H1 (cell line): ENCODE measurements around the gene TSFM. TPM values are rescaled to one million over a fixed set of nuclear protein-coding genes. Genes with fewer than 3 reads are reported as not detected.

Source experiments
- CTCF ChIA-PET: fragments of 300-600 bp; sonication (Branson Sonifier 250); formaldehyde crosslinking; loops from one replicate; lab custom pipeline; 2021; ENCODE audit not compliant: partially characterized antibody; lab: Charles Lee
- POLR2A ChIA-PET: fragments of 300-600 bp; sonication (Branson Sonifier 250); formaldehyde crosslinking; loops from one replicate; lab custom pipeline; 2021; ENCODE audit warnings: inconsistent platforms; ENCODE audit not compliant: partially characterized antibody; lab: Charles Lee
- DNase-seq, 2 experiments: peaks; one replicate each; pipeline versions ENCODE4 v3.0.0 to v3.0.0-alpha.2; 2010 to 2022; ENCODE audit warnings: low spot score in 2 of 2, low read depth in 1 of 2, mixed read lengths in 1 of 2
- FAIRE-seq: peaks from 2 replicates; lab custom pipeline; 2011; peaks lifted over from hg19 to GRCh38; lab: Jason Lieb, UNC
- H2AFZ ChIP-seq: 2 replicates; pipeline ENCODE4 v1.8.1; 2012; ENCODE audit warnings: low read length, inconsistent platforms
- H2AK5ac ChIP-seq: 2 replicates; pipeline ENCODE4 v1.6.1; 2013; ENCODE audit warnings: low read depth, low read length
- H2BK120ac ChIP-seq: replicated peaks from 2 replicates; pipeline ENCODE3; 2013; ENCODE audit warnings: low read depth, low read length, inconsistent platforms
- H2BK12ac ChIP-seq: 2 replicates; pipeline ENCODE4 v1.6.1; 2013; ENCODE audit warnings: low read depth, low read length
- H2BK15ac ChIP-seq: 2 replicates; pipeline ENCODE4 v1.6.1; 2013; ENCODE audit warnings: low read length
- H2BK20ac ChIP-seq: 2 replicates; pipeline ENCODE4 v1.6.1; 2013; ENCODE audit warnings: low read length
- H2BK5ac ChIP-seq: 2 replicates; pipeline ENCODE4 v1.6.1; 2013; ENCODE audit warnings: low read depth, low read length
- H3K14ac ChIP-seq: 2 replicates; pipeline ENCODE4 v1.6.1; 2013; ENCODE audit warnings: inconsistent platforms; ENCODE audit not compliant: insufficient read length
- H3K18ac ChIP-seq: 2 replicates; pipeline ENCODE4 v1.6.1; 2013; ENCODE audit warnings: low read length; ENCODE audit errors: extremely low read depth
- H3K23ac ChIP-seq: 2 replicates; pipeline ENCODE4 v1.6.1; 2013; ENCODE audit warnings: inconsistent platforms; ENCODE audit not compliant: insufficient read length
- H3K23me2 ChIP-seq: 2 replicates; pipeline ENCODE4 v1.6.1; 2013; ENCODE audit warnings: low read depth, low read length
- H3K27ac ChIP-seq: 2 replicates; pipeline ENCODE4 v1.6.1; 2011; ENCODE audit warnings: low read depth, low read length, inconsistent platforms
- H3K27me3 ChIP-seq, 4 experiments: replicated peaks in 1 of 4; 1 replicate in 1 of 4; 2 replicates in 3 of 4; pipeline versions ENCODE4 v1.6.1 to v1.8.1; 2011 to 2013; ENCODE audit warnings: low read length in 3 of 4, mild to moderate bottlenecking in 3 of 4, inconsistent platforms in 2 of 4, mixed read lengths in 2 of 4, moderate library complexity in 1 of 4; ENCODE audit not compliant: control insufficient read depth in 3 of 4, insufficient read depth in 3 of 4; ENCODE audit errors: extremely low read depth in 1 of 4
- H3K36me3 ChIP-seq, 4 experiments: 2 replicates each; pipeline versions ENCODE4 v1.6.1 to v1.8.1; 2011 to 2013; ENCODE audit warnings: mild to moderate bottlenecking in 4 of 4, low read length in 3 of 4, moderate library complexity in 2 of 4, control low read depth in 1 of 4, inconsistent platforms in 1 of 4; ENCODE audit not compliant: insufficient read depth in 4 of 4, control insufficient read depth in 2 of 4
- H3K4ac ChIP-seq: replicated peaks from 2 replicates; pipeline ENCODE3; 2013; ENCODE audit warnings: low read length, low read depth, mixed read lengths, inconsistent platforms; ENCODE audit not compliant: insufficient read length
- H3K4me1 ChIP-seq, 4 experiments: replicated peaks in 1 of 4; 1 replicate in 1 of 4; 2 replicates in 3 of 4; pipeline versions ENCODE4 v1.6.1 to v1.8.1; 2011 to 2013; ENCODE audit warnings: low read length in 3 of 4, inconsistent platforms in 2 of 4, mixed read lengths in 1 of 4; ENCODE audit not compliant: insufficient read depth in 4 of 4, control insufficient read depth in 3 of 4
- H3K4me2 ChIP-seq, 2 experiments: 2 replicates each; pipeline versions ENCODE4 v1.6.1 to v1.8.1; 2011 to 2013; ENCODE audit warnings: low read depth in 2 of 2, low read length in 2 of 2, control low read depth in 1 of 2, inconsistent platforms in 1 of 2, mild to moderate bottlenecking in 1 of 2; ENCODE audit not compliant: insufficient read depth in 1 of 2
- H3K4me3 ChIP-seq, 4 experiments: fragments of 200-600, 300-600 bp in 1 of 4; sonication (generic), shearing (Covaris generic), sonication (Bioruptor Twin) in 1 of 4; 2 replicates each; pipeline versions ENCODE4 v1.5.1 to v1.8.1; 2011 to 2016; ENCODE audit warnings: low read length in 4 of 4, low read depth in 3 of 4, control low read depth in 2 of 4, inconsistent platforms in 2 of 4, mild to moderate bottlenecking in 2 of 4, mixed read lengths in 1 of 4, moderate library complexity in 1 of 4; ENCODE audit not compliant: insufficient read depth in 2 of 4; ENCODE audit errors: extremely low read depth in 1 of 4
- H3K56ac ChIP-seq: replicated peaks from 2 replicates; pipeline ENCODE3; 2013; ENCODE audit warnings: low read depth, mild to moderate bottlenecking, mixed read lengths, low read length, inconsistent platforms; ENCODE audit not compliant: insufficient read length
- H3K79me1 ChIP-seq: 2 replicates; pipeline ENCODE4 v1.6.1; 2013; ENCODE audit warnings: low read depth, low read length, control low read depth
- H3K79me2 ChIP-seq, 2 experiments: 2 replicates each; pipeline versions ENCODE4 v1.6.1 to v1.8.1; 2012 to 2013; ENCODE audit warnings: low read length in 2 of 2, mild to moderate bottlenecking in 2 of 2, inconsistent platforms in 1 of 2; ENCODE audit not compliant: insufficient read depth in 2 of 2, control insufficient read depth in 1 of 2
- H3K9ac ChIP-seq, 4 experiments: replicated peaks in 1 of 4; 1 replicate in 1 of 4; 2 replicates in 3 of 4; pipeline versions ENCODE4 v1.6.1 to v1.8.1; 2011 to 2013; ENCODE audit warnings: low read depth in 3 of 4, low read length in 3 of 4, control low read depth in 2 of 4, mild to moderate bottlenecking in 2 of 4, moderate library complexity in 2 of 4, inconsistent platforms in 1 of 4; ENCODE audit errors: extremely low read depth in 1 of 4
- H3K9me3 ChIP-seq, 2 experiments: 2 replicates each; pipeline versions ENCODE4 v1.6.1 to v1.8.1; 2012 to 2013; ENCODE audit warnings: mild to moderate bottlenecking in 2 of 2, moderate library complexity in 2 of 2, control low read depth in 1 of 2, inconsistent platforms in 1 of 2, low read depth in 1 of 2, low read length in 1 of 2, mixed read lengths in 1 of 2; ENCODE audit not compliant: insufficient read depth in 2 of 2
- H4K20me1 ChIP-seq, 2 experiments: replicated peaks in 1 of 2; 2 replicates each; pipeline versions ENCODE3 to v1.8.1; 2011 to 2013; ENCODE audit warnings: inconsistent platforms in 2 of 2, low read length in 2 of 2, mild to moderate bottlenecking in 1 of 2; ENCODE audit not compliant: insufficient read depth in 2 of 2, control insufficient read depth in 1 of 2
- H4K5ac ChIP-seq: 2 replicates; pipeline ENCODE4 v1.6.1; 2013; ENCODE audit warnings: low read length, low read depth, mixed read lengths, inconsistent platforms; ENCODE audit not compliant: insufficient read length
- H4K8ac ChIP-seq: 2 replicates; pipeline ENCODE4 v1.8.0; 2013; ENCODE audit warnings: mild to moderate bottlenecking, moderate library complexity, low read length, inconsistent platforms; ENCODE audit not compliant: insufficient read depth; ENCODE audit errors: extremely low read depth
- H4K91ac ChIP-seq: replicated peaks from 2 replicates; pipeline ENCODE3; 2013; ENCODE audit warnings: low read length, mixed read lengths, inconsistent platforms; ENCODE audit not compliant: insufficient read length
- ASH2L ChIP-seq: fragments of 200-600, 300-600 bp; sonication (generic); IDR thresholded peaks from one replicate; pipeline ENCODE4 v1.7.1; 2017; ENCODE audit warnings: low read length
- CHD1 ChIP-seq: IDR thresholded peaks from 2 replicates; pipeline ENCODE4 v1.6.1; 2012; ENCODE audit warnings: low read depth, low read length, improper control_type of control experiment
- EP300 ChIP-seq, 2 experiments: IDR thresholded peaks; 1 replicate in 1 of 2; 2 replicates in 1 of 2; pipeline ENCODE4 v1.6.1; 2011 to 2012; ENCODE audit warnings: low read depth in 2 of 2, low read length in 2 of 2, mild to moderate bottlenecking in 2 of 2, borderline replicate concordance in 1 of 2, inconsistent platforms in 1 of 2, moderate library complexity in 1 of 2
- HDAC2 ChIP-seq, 2 experiments: fragments of 300-600 bp in 1 of 2; sonication (generic) in 1 of 2; IDR thresholded peaks; 2 replicates each; pipeline ENCODE4 v1.6.1; 2011 to 2012; ENCODE audit warnings: low read depth in 2 of 2, low read length in 2 of 2, mild to moderate bottlenecking in 2 of 2, moderate library complexity in 2 of 2, borderline replicate concordance in 1 of 2, inconsistent platforms in 1 of 2
- KDM1A ChIP-seq: fragments of 200-600, 300-600 bp; sonication (generic); IDR thresholded peaks from 2 replicates; pipeline ENCODE4 v1.7.1; 2016; ENCODE audit warnings: mild to moderate bottlenecking, low read length, borderline replicate concordance
- NANOG ChIP-seq: IDR thresholded peaks from 2 replicates; pipeline ENCODE4 v1.6.1; 2011; ENCODE audit warnings: low read length, low read depth, mild to moderate bottlenecking, inconsistent platforms; ENCODE audit not compliant: insufficient read depth, poor library complexity, severe bottlenecking
- NRF1 ChIP-seq: IDR thresholded peaks from 2 replicates; pipeline ENCODE4 v1.6.1; 2011; ENCODE audit warnings: mild to moderate bottlenecking, low read depth, low read length, improper control_type of control experiment
- PHF8 ChIP-seq: fragments of 200-600 bp; sonication (generic); conservative IDR thresholded peaks from 2 replicates; pipeline ENCODE4 v1.7.1; 2012; ENCODE audit warnings: low read depth, mild to moderate bottlenecking, inconsistent platforms, low read length, moderate library complexity
- SIX5 ChIP-seq: IDR thresholded peaks from 2 replicates; pipeline ENCODE4 v1.6.1; 2011; ENCODE audit warnings: mild to moderate bottlenecking, low read depth, low read length
- WGBS, 2 experiments: shearing (Covaris generic) in 1 of 2; methylation state at CpG; one replicate each; pipeline versions ENCODE4 v1.1.6 to v1.1.7; 2013 to 2015; ENCODE audit warnings: low lambda C conversion rate in 2 of 2, mixed read lengths in 2 of 2, inconsistent platforms in 1 of 2, low coverage in 1 of 2, missing lambda C conversion rate in 1 of 2; ENCODE audit not compliant: insufficient replicate concordance in 2 of 2, insufficient coverage in 1 of 2, insufficient read length in 1 of 2; ENCODE audit errors: extremely low coverage in 1 of 2, missing lambda C conversion rate in 1 of 2; 5-methylcytosine and 5-hydroxymethylcytosine counted together
- polyA plus RNA-seq, 7 experiments: library from polyadenylated mRNA; depleted of rRNA in 3 of 7; stranded (reverse) in 5 of 7; unstranded in 2 of 7; fragments of >200 nt in 5 of 7; fragments of 200-250 nt in 2 of 7; gene quantifications; 1 replicate in 5 of 7; 2 replicates in 1 of 7; 4 replicates in 1 of 7; pipeline versions ENCODE4 v1.2.1 to v1.2.3, GENCODE V29; 2011 to 2013; ENCODE audit warnings: missing spikeins in 2 of 7, mixed read lengths in 2 of 7
- total RNA-seq: library from RNA; stranded (reverse); fragmentation: NEBNext Ultra II Directional; extraction: Animal tissue kit (Norgen Biotek cat#: 25700); gene quantifications from 2 replicates; pipeline ENCODE4 v1.2.1, GENCODE V29; 2021

TSFM gene
- total and polyA plus RNA-seq, 2 of the 8 experiments (the other 6 are each of a cell fraction or from before 2014, with no cell fraction given), result 17.4 to 49.8 TPM

DNA sequence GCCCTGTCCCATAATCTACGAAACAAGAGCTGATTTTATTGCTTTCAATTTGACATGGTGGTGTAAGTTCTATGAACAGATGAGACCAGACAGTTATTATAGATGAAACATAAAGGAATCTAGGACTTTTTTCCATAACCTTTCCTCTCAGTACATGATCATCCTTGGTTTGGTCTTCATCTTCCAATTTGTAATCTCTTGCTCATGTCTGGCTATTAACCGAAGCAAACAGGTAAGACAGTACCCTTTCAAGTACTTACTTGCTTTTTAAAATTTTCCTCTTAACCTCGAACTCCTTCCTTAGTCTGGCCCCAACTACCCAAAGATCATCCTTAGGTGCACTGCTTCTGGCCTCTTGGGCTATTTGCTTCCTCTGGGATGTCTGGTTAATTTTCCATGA lies 36.6 kb upstream of the TSFM start:
- no peak for FAIRE-seq
- TF ChIP-seq ASH2L (no peak), EP300 (IDR thresholded peaks at IDR 0.05; ENCODE audit: borderline replicate concordance in 1 of 2, low read depth in 2 of 2, low read length in 2 of 2) (no peak), HDAC2 (IDR thresholded peaks at IDR 0.05; ENCODE audit: borderline replicate concordance in 1 of 2, low read depth in 2 of 2, low read length in 2 of 2) (no peak), NANOG (no peak), PHF8 (no peak), KDM1A (no peak), NRF1 (no peak), SIX5 (no peak), CHD1 (no peak)

More for the DNA sequence above, 36.6 kb upstream of the TSFM start:
- H3K18ac ChIP-seq, result no peak overlapping the region
- H3K23ac ChIP-seq, result no peak overlapping the region
- H2AK5ac ChIP-seq, result no peak overlapping the region
- H3K56ac ChIP-seq, result no peak overlapping the region
- H4K91ac ChIP-seq, result no peak overlapping the region
- H2AFZ ChIP-seq, result no peak overlapping the region
- DNase-seq, result no peak
- H2BK20ac ChIP-seq, result no peak overlapping the region
- H3K36me3 ChIP-seq, result peaks cover 21 to 49% (median 36%) of the 10 kb centered on the region in 4 experiments
- H3K4me1 ChIP-seq, result peaks cover 0 to 6% (median 4%) of the 10 kb centered on the region in 4 experiments; a peak in 4 of 7 replicates
- no peak overlapping the region for H3K9ac ChIP-seq
- no peak overlapping the region for H3K4ac ChIP-seq
- peaks cover 0 to 2% of the 10 kb centered on the region in 2 experiments for H4K20me1 ChIP-seq
- WGBS, 2 experiments, result 91% methylated on average over 3 of the region's 3 CpGs; no CpG with 5 or more reads in 1 of the 2 experiments
- H2BK120ac ChIP-seq, result no peak overlapping the region
- no peak overlapping the region for H2BK12ac ChIP-seq
- CTCF ChIA-PET, result interaction anchor here (1.0 to 1.9 kb wide), 3 partner anchors 9 to 37 kb away, joined by 4 to 7 read pairs (median 5); partner anchors contain the start of gene TSFM
- H3K27ac ChIP-seq, result no peak overlapping the region
- peaks cover 6 to 10% of the 10 kb centered on the region in 2 experiments for H3K79me2 ChIP-seq
- no peak overlapping the region for H2BK15ac ChIP-seq
- H2BK5ac ChIP-seq, result no peak overlapping the region
- H4K5ac ChIP-seq, result no peak overlapping the region
- H4K8ac ChIP-seq, result no peak overlapping the region
- POLR2A ChIA-PET, result interaction anchor here (0.7 to 4.4 kb wide), 10 partner anchors 10 to 134 kb away, joined by 3 to 35 read pairs (median 8); partner anchors contain the start of genes ARHGEF25, CYP27B1 and MARCHF9
- no peaks in the 10 kb centered on the region for H3K9me3 ChIP-seq
- H3K4me3 ChIP-seq, result peak overlapping the region in 3 of 4 experiments; percentile 74 to 85 (median 75); a peak in 5 of 8 replicates
- no peak overlapping the region for H3K14ac ChIP-seq
- H3K23me2 ChIP-seq, result peaks cover 6% of the 10 kb centered on the region
- peak overlapping the region; percentile 91 to 97; a peak in 3 of 4 replicates for H3K4me2 ChIP-seq
- peaks cover 0 to 10% (median 6%) of the 10 kb centered on the region in 4 experiments; a peak in 5 of 7 replicates for H3K27me3 ChIP-seq
- H3K79me1 ChIP-seq, result peaks cover 14% of the 10 kb centered on the region
